HepG2 (cell line): ENCODE results near the gene FAF1. TPM values are rescaled to one million over a fixed set of nuclear protein-coding genes. Genes with fewer than 3 reads are reported as not detected.

Source experiments
- DNMT1 ChIP-seq: sonication (generic); formaldehyde crosslinking; IDR thresholded peaks from 2 replicates; pipeline ENCODE4 v1.5.1; 2020; ENCODE audit warnings: mild to moderate bottlenecking, missing genetic modification reagents
- HNF4G ChIP-seq, 2 experiments: sonication (generic) in 1 of 2; formaldehyde crosslinking in 1 of 2; IDR thresholded peaks; 2 replicates each; pipeline versions ENCODE4 v1.4.0 to v1.6.1; 2011 to 2020; ENCODE audit warnings: borderline replicate concordance in 2 of 2, low read depth in 2 of 2, mild to moderate bottlenecking in 2 of 2, low read length in 1 of 2, missing genetic modification reagents in 1 of 2, moderate library complexity in 1 of 2
- SAFB2 ChIP-seq: sonication (generic); formaldehyde crosslinking; IDR thresholded peaks from 2 replicates; pipeline ENCODE4 v1.5.1; 2020; ENCODE audit warnings: missing genetic modification reagents, low read depth, mild to moderate bottlenecking, borderline replicate concordance
- TARDBP ChIP-seq: sonication (generic); formaldehyde crosslinking; IDR thresholded peaks from 2 replicates; pipeline ENCODE4 v1.8.0; 2022; ENCODE audit warnings: mild to moderate bottlenecking, missing genetic modification reagents
- ZFP62 ChIP-seq: sonication (generic); formaldehyde crosslinking; IDR thresholded peaks from 2 replicates; pipeline ENCODE4 v1.4.0; 2020; ENCODE audit warnings: missing genetic modification reagents
- ZNF101 ChIP-seq: sonication (generic); formaldehyde crosslinking; IDR thresholded peaks from 2 replicates; pipeline ENCODE4 v1.4.0; 2020; ENCODE audit warnings: mild to moderate bottlenecking, low read depth, missing genetic modification reagents, borderline replicate concordance
- ZNF337 ChIP-seq: sonication (generic); formaldehyde crosslinking; IDR thresholded peaks from 2 replicates; pipeline ENCODE4 v1.5.1; 2020; ENCODE audit warnings: missing genetic modification reagents, low read depth, mild to moderate bottlenecking, borderline replicate concordance
- ZNF567 ChIP-seq: sonication (generic); formaldehyde crosslinking; IDR thresholded peaks from 2 replicates; pipeline ENCODE4 v1.8.1; 2023; ENCODE audit warnings: mild to moderate bottlenecking, missing genetic modification reagents, borderline replicate concordance
- ZNF615 ChIP-seq: sonication (generic); formaldehyde crosslinking; IDR thresholded peaks from 2 replicates; pipeline ENCODE4 v1.5.0; 2020; ENCODE audit warnings: mild to moderate bottlenecking, missing genetic modification reagents, borderline replicate concordance
- polyA plus RNA-seq, 8 experiments: library from polyadenylated mRNA; depleted of rRNA in 3 of 8; stranded (reverse) in 7 of 8; unstranded in 1 of 8; fragments of >200 nt; fragmentation: Illumina TruSeq in 4 of 8; extraction: Trizol in 4 of 8; gene quantifications; 2 replicates each; pipeline versions ENCODE4 v1.2.1 to v1.2.3, GENCODE V29; 2011 to 2016; ENCODE audit warnings: low read depth in 4 of 8, missing spikeins in 1 of 8, mixed read lengths in 1 of 8; ENCODE audit not compliant: insufficient read depth in 1 of 8
- total RNA-seq, 5 experiments: library from RNA; depleted of rRNA; stranded (reverse); fragments of >200 nt; fragmentation: Illumina TruSeq; extraction: Trizol; gene quantifications; 2 replicates each; pipeline ENCODE4 v1.2.3, GENCODE V29; 2016; ENCODE audit warnings: low read depth in 1 of 5
- TF ChIP-seq, protein P1 (sequence below): sonication (generic); formaldehyde crosslinking; IDR thresholded peaks from 2 replicates; pipeline ENCODE4 v1.9.0; 2021; ENCODE audit warnings: missing genetic modification reagents, borderline replicate concordance
- TF ChIP-seq, protein P2 (sequence below): sonication (generic); formaldehyde crosslinking; IDR thresholded peaks from 2 replicates; pipeline ENCODE4 v1.5.1; 2020; ENCODE audit warnings: missing genetic modification reagents, mild to moderate bottlenecking, borderline replicate concordance
- TF ChIP-seq, protein P3 (sequence below): sonication (generic); formaldehyde crosslinking; IDR thresholded peaks from 2 replicates; pipeline ENCODE4 v1.5.1; 2020; ENCODE audit warnings: missing genetic modification reagents, mild to moderate bottlenecking, borderline replicate concordance
- TF ChIP-seq, protein P4 (sequence below), 2 experiments: fragments of 450-650 bp in 1 of 2; sonication (generic) in 1 of 2; formaldehyde crosslinking; IDR thresholded peaks; 2 replicates each; pipeline versions ENCODE4 v1.5.0 to v1.8.0; 2020 to 2022; ENCODE audit warnings: mild to moderate bottlenecking in 1 of 2, missing genetic modification reagents in 1 of 2
- TF ChIP-seq, protein P5 (sequence below): sonication (generic); formaldehyde crosslinking; IDR thresholded peaks from 2 replicates; pipeline ENCODE4 v1.5.0; 2020; ENCODE audit warnings: missing genetic modification reagents
- TF ChIP-seq, protein P6 (sequence below): sonication (generic); formaldehyde crosslinking; IDR thresholded peaks from 2 replicates; pipeline ENCODE4 v1.8.0; 2022; ENCODE audit warnings: mild to moderate bottlenecking, missing genetic modification reagents

FAF1 gene
- total and polyA plus RNA-seq, 2 of the 13 experiments (the other 11 are each of a cell fraction or from before 2014, with no cell fraction given) = 19.4 to 63.3 TPM

DNA sequence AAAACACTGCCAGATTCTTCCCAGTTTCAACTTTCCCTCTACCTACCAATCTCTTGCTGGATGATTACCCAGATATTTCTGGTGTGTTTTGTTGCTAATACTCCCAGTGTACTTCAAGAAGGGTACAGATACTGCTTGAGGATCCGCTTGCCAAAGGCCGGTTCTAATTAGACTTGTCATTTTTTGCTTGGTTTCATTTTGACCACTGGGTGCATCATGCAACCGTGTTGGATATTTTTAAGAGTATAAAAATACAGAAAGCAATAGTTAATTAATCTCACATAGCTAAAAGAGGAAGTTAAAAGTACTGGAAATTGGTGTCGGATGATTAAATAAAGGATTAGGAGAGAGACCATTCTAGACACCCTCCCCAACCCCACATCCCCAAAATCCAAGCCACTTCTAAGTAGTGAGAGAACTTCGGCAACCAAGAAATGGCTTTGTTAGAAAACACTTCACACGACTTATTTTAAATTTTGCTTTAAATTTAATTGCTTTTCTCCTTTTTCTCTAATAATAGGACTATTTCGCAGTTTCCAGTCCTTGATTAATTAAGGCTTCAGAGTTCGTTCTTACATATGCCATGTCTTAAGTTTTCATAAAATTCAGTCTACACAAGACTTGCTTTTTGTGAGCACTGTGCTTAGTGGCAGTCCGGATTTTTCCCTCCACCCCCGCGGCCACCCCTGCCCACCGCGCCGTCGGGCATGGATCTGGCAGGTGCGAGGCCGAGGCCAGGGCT is 7.5 kb upstream of the FAF1 start (continued):
- TF ChIP-seq, protein P1, sequence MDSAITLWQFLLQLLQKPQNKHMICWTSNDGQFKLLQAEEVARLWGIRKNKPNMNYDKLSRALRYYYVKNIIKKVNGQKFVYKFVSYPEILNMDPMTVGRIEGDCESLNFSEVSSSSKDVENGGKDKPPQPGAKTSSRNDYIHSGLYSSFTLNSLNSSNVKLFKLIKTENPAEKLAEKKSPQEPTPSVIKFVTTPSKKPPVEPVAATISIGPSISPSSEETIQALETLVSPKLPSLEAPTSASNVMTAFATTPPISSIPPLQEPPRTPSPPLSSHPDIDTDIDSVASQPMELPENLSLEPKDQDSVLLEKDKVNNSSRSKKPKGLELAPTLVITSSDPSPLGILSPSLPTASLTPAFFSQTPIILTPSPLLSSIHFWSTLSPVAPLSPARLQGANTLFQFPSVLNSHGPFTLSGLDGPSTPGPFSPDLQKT (CRISPR knock-in tag) = no peak
- no peak for TF ChIP-seq HNF4G (IDR thresholded peaks at IDR 0.05; ENCODE audit: borderline replicate concordance, low read depth, low read length)
- no peak for TF ChIP-seq HNF4G (CRISPR knock-in tag; IDR thresholded peaks at IDR 0.05; ENCODE audit: borderline replicate concordance, low read depth)
- TF ChIP-seq ZNF615 (CRISPR knock-in tag) = 0 out of 2 replicates have a peak, but pooled peaks have one; percentile 55
- no peak for TF ChIP-seq ZNF337 (CRISPR knock-in tag)
- TF ChIP-seq, protein P2, sequence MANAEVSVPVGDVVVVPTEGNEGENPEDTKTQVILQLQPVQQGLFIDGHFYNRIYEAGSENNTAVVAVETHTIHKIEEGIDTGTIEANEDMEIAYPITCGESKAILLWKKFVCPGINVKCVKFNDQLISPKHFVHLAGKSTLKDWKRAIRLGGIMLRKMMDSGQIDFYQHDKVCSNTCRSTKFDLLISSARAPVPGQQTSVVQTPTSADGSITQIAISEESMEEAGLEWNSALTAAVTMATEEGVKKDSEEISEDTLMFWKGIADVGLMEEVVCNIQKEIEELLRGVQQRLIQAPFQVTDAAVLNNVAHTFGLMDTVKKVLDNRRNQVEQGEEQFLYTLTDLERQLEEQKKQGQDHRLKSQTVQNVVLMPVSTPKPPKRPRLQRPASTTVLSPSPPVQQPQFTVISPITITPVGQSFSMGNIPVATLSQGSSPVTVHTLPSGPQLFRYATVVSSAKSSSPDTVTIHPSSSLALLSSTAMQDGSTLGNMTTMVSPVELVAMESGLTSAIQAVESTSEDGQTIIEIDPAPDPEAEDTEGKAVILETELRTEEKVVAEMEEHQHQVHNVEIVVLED (CRISPR knock-in tag) = no peak
- no peak for TF ChIP-seq ZNF567 (CRISPR knock-in tag)
- TF ChIP-seq SAFB2 = no peak
- no peak for TF ChIP-seq ZNF101 (CRISPR knock-in tag)
- TF ChIP-seq, protein P3, sequence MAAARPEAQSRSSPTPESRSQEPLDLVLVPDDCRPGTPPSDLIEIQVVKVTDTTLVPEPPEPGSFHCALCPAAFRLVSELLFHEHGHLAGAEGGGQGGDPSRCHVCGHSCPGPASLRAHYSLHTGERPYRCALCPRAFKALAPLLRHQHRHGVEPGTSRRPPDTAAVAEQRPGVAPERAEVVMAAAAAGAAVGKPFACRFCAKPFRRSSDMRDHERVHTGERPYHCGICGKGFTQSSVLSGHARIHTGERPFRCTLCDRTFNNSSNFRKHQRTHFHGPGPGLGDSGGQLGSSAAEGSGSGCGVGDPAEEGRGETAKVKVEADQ (CRISPR knock-in tag) = no peak
- TF ChIP-seq, protein P4, sequence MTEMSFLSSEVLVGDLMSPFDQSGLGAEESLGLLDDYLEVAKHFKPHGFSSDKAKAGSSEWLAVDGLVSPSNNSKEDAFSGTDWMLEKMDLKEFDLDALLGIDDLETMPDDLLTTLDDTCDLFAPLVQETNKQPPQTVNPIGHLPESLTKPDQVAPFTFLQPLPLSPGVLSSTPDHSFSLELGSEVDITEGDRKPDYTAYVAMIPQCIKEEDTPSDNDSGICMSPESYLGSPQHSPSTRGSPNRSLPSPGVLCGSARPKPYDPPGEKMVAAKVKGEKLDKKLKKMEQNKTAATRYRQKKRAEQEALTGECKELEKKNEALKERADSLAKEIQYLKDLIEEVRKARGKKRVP (CRISPR knock-in tag; IDR thresholded peaks at IDR 0.05) = no peak; a peak in 1 of 4 replicates
- TF ChIP-seq, protein P5, sequence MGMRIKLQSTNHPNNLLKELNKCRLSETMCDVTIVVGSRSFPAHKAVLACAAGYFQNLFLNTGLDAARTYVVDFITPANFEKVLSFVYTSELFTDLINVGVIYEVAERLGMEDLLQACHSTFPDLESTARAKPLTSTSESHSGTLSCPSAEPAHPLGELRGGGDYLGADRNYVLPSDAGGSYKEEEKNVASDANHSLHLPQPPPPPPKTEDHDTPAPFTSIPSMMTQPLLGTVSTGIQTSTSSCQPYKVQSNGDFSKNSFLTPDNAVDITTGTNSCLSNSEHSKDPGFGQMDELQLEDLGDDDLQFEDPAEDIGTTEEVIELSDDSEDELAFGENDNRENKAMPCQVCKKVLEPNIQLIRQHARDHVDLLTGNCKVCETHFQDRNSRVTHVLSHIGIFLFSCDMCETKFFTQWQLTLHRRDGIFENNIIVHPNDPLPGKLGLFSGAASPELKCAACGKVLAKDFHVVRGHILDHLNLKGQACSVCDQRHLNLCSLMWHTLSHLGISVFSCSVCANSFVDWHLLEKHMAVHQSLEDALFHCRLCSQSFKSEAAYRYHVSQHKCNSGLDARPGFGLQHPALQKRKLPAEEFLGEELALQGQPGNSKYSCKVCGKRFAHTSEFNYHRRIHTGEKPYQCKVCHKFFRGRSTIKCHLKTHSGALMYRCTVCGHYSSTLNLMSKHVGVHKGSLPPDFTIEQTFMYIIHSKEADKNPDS (CRISPR knock-in tag) = no peak
- TF ChIP-seq TARDBP (CRISPR knock-in tag) = no peak
- no peak for TF ChIP-seq ZFP62 (CRISPR knock-in tag)
- TF ChIP-seq, protein P6, sequence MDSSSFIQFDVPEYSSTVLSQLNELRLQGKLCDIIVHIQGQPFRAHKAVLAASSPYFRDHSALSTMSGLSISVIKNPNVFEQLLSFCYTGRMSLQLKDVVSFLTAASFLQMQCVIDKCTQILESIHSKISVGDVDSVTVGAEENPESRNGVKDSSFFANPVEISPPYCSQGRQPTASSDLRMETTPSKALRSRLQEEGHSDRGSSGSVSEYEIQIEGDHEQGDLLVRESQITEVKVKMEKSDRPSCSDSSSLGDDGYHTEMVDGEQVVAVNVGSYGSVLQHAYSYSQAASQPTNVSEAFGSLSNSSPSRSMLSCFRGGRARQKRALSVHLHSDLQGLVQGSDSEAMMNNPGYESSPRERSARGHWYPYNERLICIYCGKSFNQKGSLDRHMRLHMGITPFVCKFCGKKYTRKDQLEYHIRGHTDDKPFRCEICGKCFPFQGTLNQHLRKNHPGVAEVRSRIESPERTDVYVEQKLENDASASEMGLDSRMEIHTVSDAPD (CRISPR knock-in tag) = no peak
- TF ChIP-seq DNMT1 (CRISPR knock-in tag) = no peak
